Measurements from ENCODE around the gene MC1R. TPM values are rescaled to one million over a fixed set of nuclear protein-coding genes. Genes with fewer than 3 reads are reported as not detected.
"Not testable (repeated sequence)": the region's sequence is repeated elsewhere in the genome, so short reads cannot be mapped to it uniquely, and the experiment has no call there.

The MC1R gene
- polyA plus RNA-seq, 3 donors: 0.21 to 3.9 TPM; not detected in 1

GRCh38 chr16:89934611-89935553, 16.2 kb downstream of the MC1R start:
- H3K9me3 Mint-ChIP-seq: peaks cover 0 to 8% (median 0%) of the 10 kb centered on the region in 7 donors
- H3K27me3 Mint-ChIP-seq (ENCODE audit: low read depth in 3 of 3): peaks cover 11 to 16% (median 14%) of the 10 kb centered on the region in 3 donors
- no peaks in the 10 kb centered on the region for H3K27me3 ChIP-seq (ENCODE audit: control insufficient read depth in 2 of 2, insufficient read depth in 2 of 2, low read length in 2 of 2)
- no peak overlapping the region for H3K27ac Mint-ChIP-seq
- no peak overlapping the region for H3K9ac ChIP-seq (ENCODE audit: insufficient read depth, low read length, poor library complexity, severe bottlenecking)
- H2AFZ ChIP-seq (ENCODE audit: insufficient read depth, low read depth, low read length, poor library complexity, severe bottlenecking): no peak overlapping the region
- no peaks in the 10 kb centered on the region for H3K4me1 Mint-ChIP-seq
- TF ChIP-seq CTCF (IDR thresholded peaks at IDR 0.05): no peak
- no peak for DNase-seq
- H3K79me2 ChIP-seq (ENCODE audit: insufficient read depth, low read length): no peaks in the 10 kb centered on the region
- H3K4me1 ChIP-seq (ENCODE audit: control insufficient read depth in 1 of 2, insufficient read depth in 2 of 2, low read length in 2 of 2): no peaks in the 10 kb centered on the region
- H3K36me3 Mint-ChIP-seq: no peaks in the 10 kb centered on the region
- H3K4me3 ChIP-seq (replicated peaks in 1 of 3; ENCODE audit: low read depth in 2 of 3, low read length in 3 of 3): no peak overlapping the region
- H3K9me3 ChIP-seq (replicated peaks in 1 of 2; ENCODE audit: control insufficient read depth in 1 of 2, insufficient read depth in 1 of 2, low read length in 2 of 2): no peaks in the 10 kb centered on the region
- intact Hi-C loops (cut with micrococcal nuclease): no loop called here
- H3K36me3 ChIP-seq (replicated peaks in 1 of 2; ENCODE audit: control insufficient read depth in 1 of 2, insufficient read depth in 2 of 2, low read length in 2 of 2): no peaks in the 10 kb centered on the region
- 96% methylated on average over 58 of the region's 61 CpGs for WGBS (ENCODE audit: insufficient coverage)
- H4K20me1 ChIP-seq (ENCODE audit: insufficient read depth, low read length): no peaks in the 10 kb centered on the region
- H3K27ac ChIP-seq (ENCODE audit: low read depth in 1 of 2, low read length in 2 of 2): no peak overlapping the region
- H3K4me3 Mint-ChIP-seq: no peak overlapping the region
- no peak overlapping the region for H3K4me2 ChIP-seq (replicated peaks; ENCODE audit: extremely low read depth, low read length, poor library complexity, severe bottlenecking)

- H3K4me1 Mint-ChIP-seq; H3K9me3 Mint-ChIP-seq; H3K4me3 Mint-ChIP-seq; DNase-seq; H3K4me2 ChIP-seq (replicated peaks; ENCODE audit: extremely low read depth, low read length, poor library complexity, severe bottlenecking); H3K9me3 ChIP-seq (replicated peaks in 1 of 2; ENCODE audit: control insufficient read depth in 1 of 2, insufficient read depth in 1 of 2, low read length in 2 of 2); H4K20me1 ChIP-seq (ENCODE audit: insufficient read depth, low read length); H3K4me3 ChIP-seq (replicated peaks in 1 of 3; ENCODE audit: low read depth in 2 of 3, low read length in 3 of 3); H3K27ac ChIP-seq (ENCODE audit: low read depth in 1 of 2, low read length in 2 of 2); intact Hi-C loops (cut with micrococcal nuclease); H3K79me2 ChIP-seq (ENCODE audit: insufficient read depth, low read length); H3K9ac ChIP-seq (ENCODE audit: insufficient read depth, low read length, poor library complexity, severe bottlenecking); H3K27ac Mint-ChIP-seq; H2AFZ ChIP-seq (ENCODE audit: insufficient read depth, low read depth, low read length, poor library complexity, severe bottlenecking); H3K27me3 ChIP-seq (ENCODE audit: control insufficient read depth in 2 of 2, insufficient read depth in 2 of 2, low read length in 2 of 2); H3K36me3 ChIP-seq (replicated peaks in 1 of 2; ENCODE audit: control insufficient read depth in 1 of 2, insufficient read depth in 2 of 2, low read length in 2 of 2); H3K4me1 ChIP-seq (ENCODE audit: control insufficient read depth in 1 of 2, insufficient read depth in 2 of 2, low read length in 2 of 2); H3K36me3 Mint-ChIP-seq: not testable (repeated sequence)
- WGBS (ENCODE audit: insufficient coverage): 93% methylated on average over 17 of the region's 27 CpGs
- peaks cover 13 to 16% (median 14%) of the 10 kb centered on the region in 3 donors for H3K27me3 Mint-ChIP-seq (ENCODE audit: low read depth in 3 of 3)
Observed at GRCh38 chr16:89935620-89936019, 17.0 kb downstream of the MC1R start.

All from CD14-positive monocyte (primary cell).